Left lung (tissue), 10 donors: ENCODE data around the gene EFNA5. TPM values are rescaled to one million over a fixed set of nuclear protein-coding genes. Genes with fewer than 3 reads are reported as not detected.
A peak's percentile ranks its signal among the peaks of the same experiment; 100 is the strongest.

Source experiments
- ATAC-seq: fragments of 200-7000 bp; cut with Tn5 transposase; one replicate; pipeline ENCODE4 v1.9.1; 2020; ENCODE audit warnings: moderate library complexity
- DNase-seq, 4 donors: peaks; one replicate each; pipeline ENCODE4 v3.0.0-alpha.2; 2013 to 2020
- H3K27ac ChIP-seq, 2 donors: fragments of 200-600 bp; sonication (generic) in 1 of 2; one replicate each; pipeline versions ENCODE4 v1.5.0 to v1.8.0; 2020 to 2021
- H3K27me3 ChIP-seq, 2 donors: fragments of 200-600 bp; sonication (generic) in 1 of 2; one replicate each; pipeline versions ENCODE4 v1.5.0 to v1.8.0; 2020 to 2021
- H3K36me3 ChIP-seq, 2 donors: fragments of 200-600 bp; sonication (generic) in 1 of 2; one replicate each; pipeline versions ENCODE4 v1.5.0 to v1.8.0; 2020 to 2021
- H3K4me1 ChIP-seq, 2 donors: fragments of 200-600 bp; one replicate each; pipeline ENCODE4 v1.8.0; 2021
- H3K4me3 ChIP-seq, 2 donors: fragments of 200-600 bp; sonication (generic) in 1 of 2; one replicate each; pipeline versions ENCODE4 v1.5.0 to v1.8.0; 2020 to 2021; ENCODE audit warnings: mild to moderate bottlenecking in 1 of 2
- H3K9me3 ChIP-seq, 2 donors: fragments of 200-600 bp; sonication (generic) in 1 of 2; one replicate each; pipeline versions ENCODE4 v1.5.0 to v1.8.0; 2020 to 2021
- CTCF ChIP-seq, 2 donors: fragments of 200-600 bp; sonication (generic) in 1 of 2; IDR thresholded peaks; one replicate each; pipeline versions ENCODE4 v1.5.0 to v1.8.0; 2021; ENCODE audit warnings: antibody characterized with exemption in 2 of 2
- intact Hi-C, 2 donors: fragments of 100-400 bp; cut with DNase I; formaldehyde crosslinking; loops; one replicate each; pipeline versions ENCODE4 v1.11.2 to v1.14.2; 2022
- polyA plus RNA-seq, 6 donors: library from polyadenylated mRNA; unstranded; fragments of 120-200 nt; gene quantifications; one replicate each; pipeline ENCODE4 v1.2.1, GENCODE V29; 2013; ENCODE audit not compliant: insufficient read length in 6 of 6
- total RNA-seq, 2 donors: library from RNA; stranded (reverse); fragmentation: NEBNext Ultra II Directional; extraction: Animal tissue kit (Norgen Biotek cat#: 25700); gene quantifications; one replicate each; pipeline ENCODE4 v1.2.1, GENCODE V29; 2021
- donor health status: DM: no; HTN: yes; CAD: no.
- donor health status: DM: no; HTN: no; CAD: no.

Gene EFNA5
- total and polyA plus RNA-seq, 8 donors, result 8.8 to 28.3 (median 22.8) TPM

GRCh38 chr5:107558823-107559375 is 111.8 kb downstream of the EFNA5 start:
- Histone ChIP-seq H3K9me3 (no peaks in the 10 kb centered on the region), H3K27ac (no peak overlapping the region), H3K27me3 (no peaks in the 10 kb centered on the region), H3K36me3 (no peaks in the 10 kb centered on the region), H3K4me1 (no peaks in the 10 kb centered on the region), H3K4me3 (no peak overlapping the region)
- DNase-seq, result peak in 1 of 4 donors; percentile 25
- intact Hi-C loops, result no loop called here
- no peak for ATAC-seq
- TF ChIP-seq CTCF (IDR thresholded peaks at IDR 0.05), result no peak

- H3K4me1 ChIP-seq, result no peaks in the 10 kb centered on the region
- DNase-seq (peak in 1 of 4 donors; percentile 26), ATAC-seq (peak; percentile 65)
- H3K4me3 ChIP-seq, result no peak overlapping the region
- no peaks in the 10 kb centered on the region for H3K9me3 ChIP-seq
- no peak overlapping the region for H3K27ac ChIP-seq
- TF ChIP-seq CTCF (IDR thresholded peaks at IDR 0.05), result no peak
- H3K36me3 ChIP-seq, result no peaks in the 10 kb centered on the region
- intact Hi-C loops, result no loop called here
- no peaks in the 10 kb centered on the region for H3K27me3 ChIP-seq
These were observed 113.6 kb downstream of the EFNA5 start for GRCh38 chr5:107557051-107557658.

- no peak for ATAC-seq
- H3K27ac ChIP-seq, result no peak overlapping the region
- no peaks in the 10 kb centered on the region for H3K27me3 ChIP-seq
- intact Hi-C loops, result no loop called here
- no peak for TF ChIP-seq CTCF (IDR thresholded peaks at IDR 0.05)
- H3K9me3 ChIP-seq, result no peaks in the 10 kb centered on the region
- no peaks in the 10 kb centered on the region for H3K36me3 ChIP-seq
- H3K4me3 ChIP-seq, result no peak overlapping the region
- DNase-seq, result peak in 1 of 4 donors; percentile 29
- no peaks in the 10 kb centered on the region for H3K4me1 ChIP-seq
These were observed 114.2 kb downstream of the EFNA5 start for GRCh38 chr5:107556575-107556974.

- Histone ChIP-seq H3K9me3 (no peaks in the 10 kb centered on the region), H3K36me3 (no peaks in the 10 kb centered on the region), H3K27me3 (no peaks in the 10 kb centered on the region), H3K4me1 (no peaks in the 10 kb centered on the region), H3K27ac (no peak overlapping the region), H3K4me3 (no peak overlapping the region)
- no peak for TF ChIP-seq CTCF (IDR thresholded peaks at IDR 0.05)
- DNase-seq, result no peak
- no peak for ATAC-seq
- intact Hi-C loops, result no loop called here
These were observed 115.2 kb downstream of the EFNA5 start for GRCh38 chr5:107555425-107556090.

- no peak for ATAC-seq
- TF ChIP-seq CTCF (IDR thresholded peaks at IDR 0.05), result no peak
- no peaks in the 10 kb centered on the region for H3K27me3 ChIP-seq
- no peaks in the 10 kb centered on the region for H3K36me3 ChIP-seq
- no peak overlapping the region for H3K4me3 ChIP-seq
- no peaks in the 10 kb centered on the region for H3K4me1 ChIP-seq
- no peak for DNase-seq
- intact Hi-C loops, result no loop called here
- H3K9me3 ChIP-seq, result no peaks in the 10 kb centered on the region
- no peak overlapping the region for H3K27ac ChIP-seq
These were observed 115.8 kb downstream of the EFNA5 start for GRCh38 chr5:107554776-107555424.
